ENCODE data around the gene MEST.
"Not testable (repeated sequence)": the region's sequence is repeated elsewhere in the genome, so short reads cannot be mapped to it uniquely, and the experiment has no call there.

Gene MEST

GRCh38 chr7:130491841-130492522 is at the start of gene MEST:
TSS of gene MEST (plus strand) at chr7:130492085. CDS start at chr7:130492314, 229 bp downstream.
- DNase-seq (ENCODE audit: low spot score) (no peak), FAIRE-seq (no peak)

- no peak for FAIRE-seq
Measured at GRCh38 chr7:130442601-130443000, 49.3 kb upstream of the MEST start.

GRCh38 chr7:130444234-130444633 is 47.7 kb upstream of the MEST start:
- DNase-seq (ENCODE audit: low spot score) (no peak), FAIRE-seq (no peak)

More at GRCh38 chr7:130442601-130443000, 49.3 kb upstream of the MEST start:
- no peak for DNase-seq (ENCODE audit: low spot score)

GRCh38 chr7:130444751-130445407 is 47.0 kb upstream of the MEST start:
- FAIRE-seq (no peak), DNase-seq (ENCODE audit: low spot score) (no peak)

GRCh38 chr7:130446259-130446658 is 45.6 kb upstream of the MEST start:
- DNase-seq (ENCODE audit: low spot score) (no peak), FAIRE-seq (no peak)

GRCh38 chr7:130451344-130451743 is 40.5 kb upstream of the MEST start:
- not testable (repeated sequence) for DNase-seq (ENCODE audit: low spot score); FAIRE-seq

GRCh38 chr7:130452951-130453350 is 38.9 kb upstream of the MEST start:
- DNase-seq (ENCODE audit: low spot score) (no peak), FAIRE-seq (no peak)

- no peak for FAIRE-seq
- DNase-seq (ENCODE audit: low spot score), result no peak
Measured at GRCh38 chr7:130454959-130455358, 36.9 kb upstream of the MEST start.

GRCh38 chr7:130458257-130458656 is 33.6 kb upstream of the MEST start:
- DNase-seq (ENCODE audit: low spot score), result no peak
- FAIRE-seq, result no peak

GRCh38 chr7:130461272-130461671 is 30.6 kb upstream of the MEST start:
- DNase-seq (ENCODE audit: low spot score), result no peak
- no peak for FAIRE-seq

GRCh38 chr7:130463553-130464434 is 28.1 kb upstream of the MEST start:
- DNase-seq (ENCODE audit: low spot score) (no peak), FAIRE-seq (no peak)

GRCh38 chr7:130468612-130469011 is 23.3 kb upstream of the MEST start:
- no peak for FAIRE-seq
- no peak for DNase-seq (ENCODE audit: low spot score)

- FAIRE-seq (no peak), DNase-seq (ENCODE audit: low spot score) (no peak)
Measured at GRCh38 chr7:130471974-130472373, 19.9 kb upstream of the MEST start.

- FAIRE-seq, result no peak
- DNase-seq (ENCODE audit: low spot score), result no peak
Measured at GRCh38 chr7:130473289-130473688, 18.6 kb upstream of the MEST start.

- no peak for FAIRE-seq
- no peak for DNase-seq (ENCODE audit: low spot score)
Measured at GRCh38 chr7:130473876-130474275, 18.0 kb upstream of the MEST start.

GRCh38 chr7:130475776-130476175 is 16.1 kb upstream of the MEST start:
- no peak for DNase-seq (ENCODE audit: low spot score)
- FAIRE-seq, result no peak

GRCh38 chr7:130476297-130477150 is 15.4 kb upstream of the MEST start:
- FAIRE-seq, result no peak

GRCh38 chr7:130478991-130479390 is 12.9 kb upstream of the MEST start:
- DNase-seq (ENCODE audit: low spot score) (no peak), FAIRE-seq (no peak)

More at GRCh38 chr7:130476297-130477150, 15.4 kb upstream of the MEST start:
- DNase-seq (ENCODE audit: low spot score), result no peak

- no peak for DNase-seq (ENCODE audit: low spot score)
Measured at GRCh38 chr7:130479716-130480400, 12.0 kb upstream of the MEST start.

GRCh38 chr7:130481898-130482297 is 10.0 kb upstream of the MEST start:
- no peak for FAIRE-seq

More at GRCh38 chr7:130479716-130480400, 12.0 kb upstream of the MEST start:
- FAIRE-seq, result no peak

More at GRCh38 chr7:130481898-130482297, 10.0 kb upstream of the MEST start:
- no peak for DNase-seq (ENCODE audit: low spot score)
